ENCODE results near the gene SLBP. TPM values are rescaled to one million over a fixed set of nuclear protein-coding genes. Genes with fewer than 3 reads are reported as not detected.

SLBP gene
- total RNA-seq, 1 experiment from 2014 or later, result 98.3 TPM

- no TSS peak for BruUV-seq (replicated peaks)
- H4K20me1 ChIP-seq (ENCODE audit: low read length), result no peaks in the 10 kb centered on the region
- CTCF ChIA-PET, result no interaction called here
- no peak overlapping the region for H3K27ac ChIP-seq (ENCODE audit: low read length)
- ATAC-seq, result no peak
- no peak overlapping the region for H3K4me2 ChIP-seq (ENCODE audit: low read length)
- H3K9me3 ChIP-seq (ENCODE audit: low read length), result no peaks in the 10 kb centered on the region
- DNase-seq, result no peak
- no peaks in the 10 kb centered on the region for H3K9me2 ChIP-seq (replicated peaks; ENCODE audit: low read length)
- H3K4me1 ChIP-seq (ENCODE audit: insufficient read depth, low read length), result no peaks in the 10 kb centered on the region
- H3K9ac ChIP-seq (ENCODE audit: low read length), result no peak overlapping the region
- H2AFZ ChIP-seq (ENCODE audit: low read length), result no peak overlapping the region
- no peaks in the 10 kb centered on the region for H3F3A ChIP-seq (ENCODE audit: low read length, unreplicated experiment)
- no peaks in the 10 kb centered on the region for H3K36me3 ChIP-seq (ENCODE audit: low read depth, low read length)
- TF ChIP-seq EZH2phosphoT487 (IDR thresholded peaks at IDR 0.05; ENCODE audit: borderline replicate concordance, low read length) (no peak), CTCF (conservative IDR thresholded peaks at IDR 0.05; ENCODE audit: low read depth, low read length) (no peak), EZH2 (IDR thresholded peaks at IDR 0.05; ENCODE audit: low read length, unreplicated experiment) (no peak)
- POLR2A ChIA-PET (ENCODE audit: unreplicated experiment), result no interaction called here
- H3K27me3 ChIP-seq (ENCODE audit: low read length), result no peaks in the 10 kb centered on the region
- H3K4me3 ChIP-seq (ENCODE audit: low read length), result no peak overlapping the region
- no peaks in the 10 kb centered on the region for H3K79me2 ChIP-seq (ENCODE audit: low read length)
- intact Hi-C loops (cut with micrococcal nuclease), result no loop called here
Measured at GRCh38 chr4:1668488-1668840, 43.7 kb downstream of the SLBP start.

GRCh38 chr4:1667273-1667672 is 44.8 kb downstream of the SLBP start:
- no peak overlapping the region for H3K9ac ChIP-seq (ENCODE audit: low read length)
- CTCF ChIA-PET, result no interaction called here
- H3K9me2 ChIP-seq (replicated peaks; ENCODE audit: low read length), result no peaks in the 10 kb centered on the region
- no peaks in the 10 kb centered on the region for H3K79me2 ChIP-seq (ENCODE audit: low read length)
- no peaks in the 10 kb centered on the region for H3K4me1 ChIP-seq (ENCODE audit: insufficient read depth, low read length)
- H4K20me1 ChIP-seq (ENCODE audit: low read length), result no peaks in the 10 kb centered on the region
- no peak for DNase-seq
- no peak for ATAC-seq
- H3F3A ChIP-seq (ENCODE audit: low read length, unreplicated experiment), result no peaks in the 10 kb centered on the region
- H3K4me3 ChIP-seq (ENCODE audit: low read length), result no peak overlapping the region
- POLR2A ChIA-PET (ENCODE audit: unreplicated experiment), result no interaction called here
- no peaks in the 10 kb centered on the region for H3K9me3 ChIP-seq (ENCODE audit: low read length)
- intact Hi-C loops (cut with micrococcal nuclease), result no loop called here
- TF ChIP-seq EZH2 (IDR thresholded peaks at IDR 0.05; ENCODE audit: low read length, unreplicated experiment) (no peak), EZH2phosphoT487 (IDR thresholded peaks at IDR 0.05; ENCODE audit: borderline replicate concordance, low read length) (no peak), CTCF (conservative IDR thresholded peaks at IDR 0.05; ENCODE audit: low read depth, low read length) (no peak)
- H3K27me3 ChIP-seq (ENCODE audit: low read length), result no peaks in the 10 kb centered on the region
- H3K36me3 ChIP-seq (ENCODE audit: low read depth, low read length), result no peaks in the 10 kb centered on the region
- BruUV-seq (replicated peaks), result no TSS peak
- no peak overlapping the region for H3K4me2 ChIP-seq (ENCODE audit: low read length)
- no peak overlapping the region for H3K27ac ChIP-seq (ENCODE audit: low read length)
- no peak overlapping the region for H2AFZ ChIP-seq (ENCODE audit: low read length)

- ChIA-PET CTCF (no interaction called here), POLR2A (ENCODE audit: unreplicated experiment) (no interaction called here)
- H3K9me2 ChIP-seq (replicated peaks; ENCODE audit: low read length), result no peaks in the 10 kb centered on the region
- H3K9me3 ChIP-seq (ENCODE audit: low read length), result no peaks in the 10 kb centered on the region
- H3K9ac ChIP-seq (ENCODE audit: low read length), result no peak overlapping the region
- ATAC-seq, result no peak
- no peak overlapping the region for H3K4me2 ChIP-seq (ENCODE audit: low read length)
- BruUV-seq (replicated peaks), result no TSS peak
- no peak overlapping the region for H3K4me3 ChIP-seq (ENCODE audit: low read length)
- DNase-seq, result no peak
- TF ChIP-seq EZH2phosphoT487 (IDR thresholded peaks at IDR 0.05; ENCODE audit: borderline replicate concordance, low read length) (no peak), EZH2 (IDR thresholded peaks at IDR 0.05; ENCODE audit: low read length, unreplicated experiment) (no peak), CTCF (conservative IDR thresholded peaks at IDR 0.05; ENCODE audit: low read depth, low read length) (no peak)
- H4K20me1 ChIP-seq (ENCODE audit: low read length), result no peaks in the 10 kb centered on the region
- H3K27me3 ChIP-seq (ENCODE audit: low read length), result no peaks in the 10 kb centered on the region
- H3F3A ChIP-seq (ENCODE audit: low read length, unreplicated experiment), result no peaks in the 10 kb centered on the region
- H3K79me2 ChIP-seq (ENCODE audit: low read length), result no peaks in the 10 kb centered on the region
- no peaks in the 10 kb centered on the region for H3K36me3 ChIP-seq (ENCODE audit: low read depth, low read length)
- no peak overlapping the region for H3K27ac ChIP-seq (ENCODE audit: low read length)
- H3K4me1 ChIP-seq (ENCODE audit: insufficient read depth, low read length), result no peaks in the 10 kb centered on the region
- H2AFZ ChIP-seq (ENCODE audit: low read length), result no peak overlapping the region
- intact Hi-C loops (cut with micrococcal nuclease), result no loop called here
Measured at GRCh38 chr4:1666391-1666790, 45.7 kb downstream of the SLBP start.
